SK-N-SH (cell line): ENCODE results near the gene UGT1A3. TPM values are rescaled to one million over a fixed set of nuclear protein-coding genes. Genes with fewer than 3 reads are reported as not detected.

ENCODE experiments used
- CTCF ChIA-PET: fragments of 300-600, 350-600 bp; formaldehyde crosslinking; extraction: SDS; loops from one replicate; lab custom pipeline; 2021; lab: Yijun Ruan, JAX
- POLR2A ChIA-PET: fragments of 350-600 bp; sonication (Branson Sonifier 250); formaldehyde crosslinking; extraction: SDS; loops from one replicate; lab custom pipeline; 2020; ENCODE audit warnings: antibody characterized with exemption, inconsistent platforms; lab: Yijun Ruan, JAX
- DNase-seq: peaks from one replicate; pipeline ENCODE4 v3.0.0; 2012
- H2AFZ ChIP-seq: fragments of 200-600 bp; sonication (generic); 2 replicates; pipeline ENCODE4 v1.8.1; 2016; ENCODE audit warnings: antibody characterized with exemption, mild to moderate bottlenecking, low read depth
- H3F3A ChIP-seq: fragments of 200-600 bp; sonication (generic); replicated peaks from 2 replicates; pipeline ENCODE3; 2016; ENCODE audit warnings: antibody characterized with exemption, mild to moderate bottlenecking; ENCODE audit not compliant: insufficient read depth
- H3K27ac ChIP-seq, 2 experiments: fragments of 200-500 bp in 1 of 2; fragments of 200-600 bp in 1 of 2; sonication (Bioruptor generic) in 1 of 2; sonication (generic), shearing (Covaris generic) in 1 of 2; 2 replicates each; pipeline versions ENCODE4 v1.5.1 to v1.6.1; 2014 to 2016; ENCODE audit warnings: low read depth in 2 of 2, inconsistent platforms in 1 of 2, low read length in 1 of 2, mild to moderate bottlenecking in 1 of 2, mixed read lengths in 1 of 2
- H3K27me3 ChIP-seq: fragments of 200-600 bp; sonication (generic), shearing (Covaris generic); 2 replicates; pipeline ENCODE4 v1.6.1; 2016; ENCODE audit warnings: mixed run types; ENCODE audit not compliant: insufficient read depth
- H3K36me3 ChIP-seq, 2 experiments: fragments of 200-500 bp in 1 of 2; fragments of 200-600 bp in 1 of 2; sonication (Bioruptor generic) in 1 of 2; sonication (generic) in 1 of 2; replicated peaks in 1 of 2; 2 replicates each; pipeline versions ENCODE3 to v1.5.1; 2014 to 2016; ENCODE audit warnings: low read length in 1 of 2, mild to moderate bottlenecking in 1 of 2; ENCODE audit not compliant: insufficient read depth in 2 of 2, control insufficient read depth in 1 of 2
- H3K4me1 ChIP-seq, 2 experiments: fragments of 200-500 bp in 1 of 2; fragments of 200-600 bp in 1 of 2; sonication (Bioruptor generic) in 1 of 2; sonication (generic), shearing (Covaris generic) in 1 of 2; 2 replicates each; pipeline versions ENCODE4 v1.5.1 to v1.6.1; 2014 to 2016; ENCODE audit warnings: low read depth in 1 of 2, low read length in 1 of 2, mixed run types in 1 of 2; ENCODE audit not compliant: insufficient read depth in 2 of 2, control insufficient read depth in 1 of 2
- H3K4me2 ChIP-seq: fragments of 200-600 bp; sonication (generic), shearing (Covaris generic); 2 replicates; pipeline ENCODE4 v1.6.1; 2017; ENCODE audit warnings: mixed run types
- H3K4me3 ChIP-seq, 2 experiments: fragments of 200-500 bp in 1 of 2; fragments of 200-600 bp in 1 of 2; sonication (Bioruptor generic) in 1 of 2; sonication (generic), shearing (Covaris generic) in 1 of 2; 2 replicates each; pipeline versions ENCODE4 v1.5.1 to v1.8.1; 2014 to 2016; ENCODE audit warnings: low read depth in 2 of 2, inconsistent platforms in 1 of 2, low read length in 1 of 2, mild to moderate bottlenecking in 1 of 2, mixed read lengths in 1 of 2, moderate library complexity in 1 of 2
- H3K79me2 ChIP-seq: fragments of 200-600 bp; sonication (generic); 2 replicates; pipeline ENCODE4 v1.8.1; 2017; ENCODE audit warnings: mild to moderate bottlenecking; ENCODE audit not compliant: insufficient read depth
- H3K9ac ChIP-seq: fragments of 200-600 bp; sonication (generic); 2 replicates; pipeline ENCODE4 v1.6.1; 2017; ENCODE audit warnings: mixed run types
- H3K9me2 ChIP-seq: fragments of 200-600 bp; sonication (generic); 2 replicates; pipeline ENCODE4 v1.6.1; 2017; ENCODE audit warnings: mixed run types
- H3K9me3 ChIP-seq: fragments of 200-600 bp; sonication (generic); 2 replicates; pipeline ENCODE4 v1.6.1; 2017; ENCODE audit warnings: mixed run types, mild to moderate bottlenecking, moderate library complexity
- H4K20me1 ChIP-seq: fragments of 200-600 bp; sonication (generic); 2 replicates; pipeline ENCODE4 v1.6.1; 2017; ENCODE audit warnings: mild to moderate bottlenecking, mixed run types; ENCODE audit not compliant: insufficient read depth
- EP300 ChIP-seq, 2 experiments: IDR thresholded peaks; 2 replicates each; pipeline versions ENCODE4 v1.4.0 to v1.6.1; 2012; ENCODE audit warnings: borderline replicate concordance in 1 of 2, low read depth in 1 of 2, low read length in 1 of 2
- EZH2phosphoT487 ChIP-seq: fragments of 200-600 bp; sonication (generic); IDR thresholded peaks from 2 replicates; pipeline ENCODE4 v1.6.1; 2017; ENCODE audit warnings: low read depth, mixed run types, mild to moderate bottlenecking, antibody characterized with exemption, moderate library complexity, borderline replicate concordance
- FOXM1 ChIP-seq: IDR thresholded peaks from 2 replicates; pipeline ENCODE4 v1.4.0; 2012; ENCODE audit warnings: low read depth, mild to moderate bottlenecking
- JUND ChIP-seq: IDR thresholded peaks from 2 replicates; pipeline ENCODE4 v1.4.0; 2012
- MEF2A ChIP-seq: IDR thresholded peaks from 2 replicates; pipeline ENCODE4 v1.4.0; 2012; ENCODE audit warnings: low read depth, borderline replicate concordance
- MXI1 ChIP-seq: IDR thresholded peaks from 2 replicates; pipeline ENCODE4 v1.6.1; 2012; ENCODE audit warnings: mild to moderate bottlenecking, low read depth, low read length, improper control_type of control experiment
- NFIC ChIP-seq: IDR thresholded peaks from 2 replicates; pipeline ENCODE4 v1.4.0; 2012; ENCODE audit warnings: borderline replicate concordance
- NRF1 ChIP-seq: IDR thresholded peaks from 2 replicates; pipeline ENCODE4 v1.6.1; 2012; ENCODE audit warnings: low read depth, mild to moderate bottlenecking, low read length
- POLR2AphosphoS5 ChIP-seq: IDR thresholded peaks from 2 replicates; pipeline ENCODE4 v1.6.1; 2012; ENCODE audit warnings: low read depth, low read length
- RAD21 ChIP-seq: IDR thresholded peaks from 2 replicates; pipeline ENCODE4 v1.6.1; 2012; ENCODE audit warnings: mild to moderate bottlenecking, low read length
- RCOR1 ChIP-seq: fragments of 150-350 bp; IDR thresholded peaks from 2 replicates; pipeline ENCODE4 v1.6.1; 2017; ENCODE audit warnings: antibody characterized with exemption, low read length
- RFX5 ChIP-seq: IDR thresholded peaks from 2 replicates; pipeline ENCODE4 v1.6.1; 2012; ENCODE audit warnings: mild to moderate bottlenecking, improper control_type of control experiment, low read length
- SIN3A ChIP-seq: IDR thresholded peaks from 2 replicates; pipeline ENCODE4 v1.6.1; 2012; ENCODE audit warnings: low read depth, mild to moderate bottlenecking, low read length, moderate library complexity, borderline replicate concordance
- TAF1 ChIP-seq: IDR thresholded peaks from 2 replicates; pipeline ENCODE4 v1.6.1; 2012; ENCODE audit warnings: low read depth, mild to moderate bottlenecking, low read length, moderate library complexity, borderline replicate concordance
- TCF12 ChIP-seq: IDR thresholded peaks from 2 replicates; pipeline ENCODE4 v1.4.0; 2012
- TEAD4 ChIP-seq: IDR thresholded peaks from 2 replicates; pipeline ENCODE4 v1.4.0; 2012; ENCODE audit warnings: mild to moderate bottlenecking, borderline replicate concordance; ENCODE audit not compliant: insufficient read depth
- YY1 ChIP-seq: IDR thresholded peaks from 2 replicates; pipeline ENCODE4 v1.4.0; 2012; ENCODE audit warnings: low read depth, mild to moderate bottlenecking
- WGBS: methylation state at CpG from one replicate; pipeline ENCODE4 v1.1.6; 2017; ENCODE audit warnings: low lambda C conversion rate; 5-methylcytosine and 5-hydroxymethylcytosine counted together
- polyA plus RNA-seq, 3 experiments: library from polyadenylated mRNA; depleted of rRNA; stranded (reverse); fragments of >200 nt; gene quantifications; 2 replicates each; pipeline ENCODE4 v1.2.3, GENCODE V29; 2012
- TF ChIP-seq, protein P1 (sequence below): IDR thresholded peaks from 2 replicates; pipeline ENCODE4 v1.6.1; 2012; ENCODE audit warnings: mild to moderate bottlenecking, low read depth, low read length, moderate library complexity
- TF ChIP-seq, protein P2 (sequence below): fragments of 200-600 bp; sonication (generic); IDR thresholded peaks from 2 replicates; pipeline ENCODE4 v1.6.1; 2017; ENCODE audit warnings: antibody characterized with exemption, mild to moderate bottlenecking, moderate library complexity
- TF ChIP-seq, protein P3 (sequence below): IDR thresholded peaks from 2 replicates; pipeline ENCODE4; 2012

Gene UGT1A3
- polyA plus RNA-seq, 1 of the 3 experiments (the other 2 are of a cell fraction) = not detected

DNA sequence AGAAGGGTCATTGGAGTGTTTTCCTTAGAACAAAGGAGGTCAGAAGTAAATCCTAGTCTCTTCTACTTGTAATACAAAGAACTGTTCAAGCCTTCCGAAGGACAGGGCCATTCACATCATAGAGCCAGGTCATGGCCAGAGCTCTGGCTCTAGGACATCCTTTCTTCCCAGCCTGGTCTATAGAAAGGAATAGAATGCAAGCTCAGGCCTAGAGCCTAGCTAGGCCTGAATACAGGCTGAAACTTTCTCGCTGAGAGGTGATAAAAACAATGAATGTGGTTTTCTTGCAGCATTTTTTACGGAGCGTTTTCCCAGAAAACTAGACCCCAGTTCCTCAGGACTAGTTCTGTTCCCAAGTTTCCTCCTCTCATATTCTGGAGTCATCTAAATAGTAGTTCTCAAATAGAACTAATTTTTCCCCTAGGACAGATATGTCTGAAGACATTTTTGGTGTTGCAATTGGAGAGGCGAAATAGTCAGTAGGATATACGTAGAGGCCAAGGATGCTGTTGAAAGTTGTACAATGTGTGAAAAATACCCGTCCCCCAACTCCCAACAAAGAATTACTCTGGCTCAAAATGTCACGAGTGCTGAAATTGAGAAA, 29.3 kb upstream of the UGT1A3 start:
- no peaks in the 10 kb centered on the region for H3F3A ChIP-seq
- DNase-seq = no peak
- no peak overlapping the region for H2AFZ ChIP-seq
- no peak overlapping the region for H3K4me2 ChIP-seq
- ChIA-PET CTCF (interaction anchor here (1.0 to 2.8 kb wide), 2 partner anchors 12 kb away, joined by 3 to 12 read pairs; partner anchors contain the start of gene UGT1A5), POLR2A (no interaction called here)
- no peak overlapping the region for H3K9ac ChIP-seq
- WGBS = 73% methylated on average over 8 of the region's 8 CpGs
- no peaks in the 10 kb centered on the region for H3K9me3 ChIP-seq
- no peak overlapping the region for H3K4me3 ChIP-seq
- no peaks in the 10 kb centered on the region for H4K20me1 ChIP-seq
- H3K27me3 ChIP-seq = no peaks in the 10 kb centered on the region
- no peaks in the 10 kb centered on the region for H3K79me2 ChIP-seq
- TF ChIP-seq NRF1 (no peak), TEAD4 (no peak), RCOR1 (no peak), MXI1 (no peak), EZH2phosphoT487 (no peak), NFIC (no peak), JUND (no peak), TCF12 (no peak), POLR2AphosphoS5 (no peak), TAF1 (no peak), MEF2A (no peak), RAD21 (no peak), EP300 (IDR thresholded peaks at IDR 0.05; ENCODE audit: borderline replicate concordance in 1 of 2, low read depth in 1 of 2, low read length in 1 of 2) (no peak), SIN3A (no peak), YY1 (no peak), FOXM1 (no peak), RFX5 (no peak)
- TF ChIP-seq, protein P1, sequence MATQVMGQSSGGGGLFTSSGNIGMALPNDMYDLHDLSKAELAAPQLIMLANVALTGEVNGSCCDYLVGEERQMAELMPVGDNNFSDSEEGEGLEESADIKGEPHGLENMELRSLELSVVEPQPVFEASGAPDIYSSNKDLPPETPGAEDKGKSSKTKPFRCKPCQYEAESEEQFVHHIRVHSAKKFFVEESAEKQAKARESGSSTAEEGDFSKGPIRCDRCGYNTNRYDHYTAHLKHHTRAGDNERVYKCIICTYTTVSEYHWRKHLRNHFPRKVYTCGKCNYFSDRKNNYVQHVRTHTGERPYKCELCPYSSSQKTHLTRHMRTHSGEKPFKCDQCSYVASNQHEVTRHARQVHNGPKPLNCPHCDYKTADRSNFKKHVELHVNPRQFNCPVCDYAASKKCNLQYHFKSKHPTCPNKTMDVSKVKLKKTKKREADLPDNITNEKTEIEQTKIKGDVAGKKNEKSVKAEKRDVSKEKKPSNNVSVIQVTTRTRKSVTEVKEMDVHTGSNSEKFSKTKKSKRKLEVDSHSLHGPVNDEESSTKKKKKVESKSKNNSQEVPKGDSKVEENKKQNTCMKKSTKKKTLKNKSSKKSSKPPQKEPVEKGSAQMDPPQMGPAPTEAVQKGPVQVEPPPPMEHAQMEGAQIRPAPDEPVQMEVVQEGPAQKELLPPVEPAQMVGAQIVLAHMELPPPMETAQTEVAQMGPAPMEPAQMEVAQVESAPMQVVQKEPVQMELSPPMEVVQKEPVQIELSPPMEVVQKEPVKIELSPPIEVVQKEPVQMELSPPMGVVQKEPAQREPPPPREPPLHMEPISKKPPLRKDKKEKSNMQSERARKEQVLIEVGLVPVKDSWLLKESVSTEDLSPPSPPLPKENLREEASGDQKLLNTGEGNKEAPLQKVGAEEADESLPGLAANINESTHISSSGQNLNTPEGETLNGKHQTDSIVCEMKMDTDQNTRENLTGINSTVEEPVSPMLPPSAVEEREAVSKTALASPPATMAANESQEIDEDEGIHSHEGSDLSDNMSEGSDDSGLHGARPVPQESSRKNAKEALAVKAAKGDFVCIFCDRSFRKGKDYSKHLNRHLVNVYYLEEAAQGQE = no peak
- TF ChIP-seq, protein P2, sequence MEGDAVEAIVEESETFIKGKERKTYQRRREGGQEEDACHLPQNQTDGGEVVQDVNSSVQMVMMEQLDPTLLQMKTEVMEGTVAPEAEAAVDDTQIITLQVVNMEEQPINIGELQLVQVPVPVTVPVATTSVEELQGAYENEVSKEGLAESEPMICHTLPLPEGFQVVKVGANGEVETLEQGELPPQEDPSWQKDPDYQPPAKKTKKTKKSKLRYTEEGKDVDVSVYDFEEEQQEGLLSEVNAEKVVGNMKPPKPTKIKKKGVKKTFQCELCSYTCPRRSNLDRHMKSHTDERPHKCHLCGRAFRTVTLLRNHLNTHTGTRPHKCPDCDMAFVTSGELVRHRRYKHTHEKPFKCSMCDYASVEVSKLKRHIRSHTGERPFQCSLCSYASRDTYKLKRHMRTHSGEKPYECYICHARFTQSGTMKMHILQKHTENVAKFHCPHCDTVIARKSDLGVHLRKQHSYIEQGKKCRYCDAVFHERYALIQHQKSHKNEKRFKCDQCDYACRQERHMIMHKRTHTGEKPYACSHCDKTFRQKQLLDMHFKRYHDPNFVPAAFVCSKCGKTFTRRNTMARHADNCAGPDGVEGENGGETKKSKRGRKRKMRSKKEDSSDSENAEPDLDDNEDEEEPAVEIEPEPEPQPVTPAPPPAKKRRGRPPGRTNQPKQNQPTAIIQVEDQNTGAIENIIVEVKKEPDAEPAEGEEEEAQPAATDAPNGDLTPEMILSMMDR = no peak
- TF ChIP-seq, protein P3, sequence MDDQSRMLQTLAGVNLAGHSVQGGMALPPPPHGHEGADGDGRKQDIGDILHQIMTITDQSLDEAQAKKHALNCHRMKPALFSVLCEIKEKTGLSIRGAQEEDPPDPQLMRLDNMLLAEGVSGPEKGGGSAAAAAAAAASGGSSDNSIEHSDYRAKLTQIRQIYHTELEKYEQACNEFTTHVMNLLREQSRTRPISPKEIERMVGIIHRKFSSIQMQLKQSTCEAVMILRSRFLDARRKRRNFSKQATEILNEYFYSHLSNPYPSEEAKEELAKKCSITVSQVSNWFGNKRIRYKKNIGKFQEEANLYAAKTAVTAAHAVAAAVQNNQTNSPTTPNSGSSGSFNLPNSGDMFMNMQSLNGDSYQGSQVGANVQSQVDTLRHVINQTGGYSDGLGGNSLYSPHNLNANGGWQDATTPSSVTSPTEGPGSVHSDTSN = no peak
- H3K9me2 ChIP-seq = no peaks in the 10 kb centered on the region
- no peaks in the 10 kb centered on the region for H3K36me3 ChIP-seq
- peak overlapping the region; percentile 19 to 76; a peak in 2 of 4 replicates for H3K27ac ChIP-seq
- peaks cover 0 to 3% of the 10 kb centered on the region in 2 experiments; a peak in 2 of 4 replicates for H3K4me1 ChIP-seq
